ENCODE results near the gene CFAP47. TPM values are rescaled to one million over a fixed set of nuclear protein-coding genes. Genes with fewer than 3 reads are reported as not detected.

Gene CFAP47
- total and polyA plus RNA-seq, 2 of the 13 experiments (the other 11 are each of a cell fraction or from before 2014, with no cell fraction given), result not detected

GRCh38 chrX:36007207-36007606 is 87.7 kb downstream of the CFAP47 start:
- FAIRE-seq (no peak), ATAC-seq (no peak), DNase-seq (ENCODE audit: low spot score) (no peak)
- TF ChIP-seq HMGXB3 (CRISPR knock-in tag; IDR thresholded peaks at IDR 0.05; ENCODE audit: borderline replicate concordance), result no peak
- TF ChIP-seq NAIF1 (CRISPR knock-in tag; IDR thresholded peaks at IDR 0.05; ENCODE audit: borderline replicate concordance), result no peak
- no peak for TF ChIP-seq TCF7L2 (IDR thresholded peaks at IDR 0.05; ENCODE audit: low read depth, low read length)
- TF ChIP-seq ZC3H13 (CRISPR knock-in tag; IDR thresholded peaks at IDR 0.05), result no peak
- no peak for TF ChIP-seq CBFB (CRISPR knock-in tag; IDR thresholded peaks at IDR 0.05)
- no peak for TF ChIP-seq IRF2 (CRISPR knock-in tag; IDR thresholded peaks at IDR 0.05)
- TF ChIP-seq HOXA7 (CRISPR knock-in tag; IDR thresholded peaks at IDR 0.05), result no peak
- TF ChIP-seq SKI (IDR thresholded peaks at IDR 0.05; ENCODE audit: partially characterized antibody), result no peak
- H2AFZ ChIP-seq (ENCODE audit: low read length), result no peak overlapping the region
- in situ Hi-C loops (cut with HindIII; ENCODE audit: extremely low pct_ligation_motif_present, low pct_unique_long_range_greater_than_20kb), result no loop called here
- intact Hi-C loops (cut with micrococcal nuclease; ENCODE audit: unreplicated experiment), result no loop called here
- H3K27ac ChIP-seq (ENCODE audit: extremely low read length, insufficient read depth, low read length), result no peak overlapping the region
- no peak overlapping the region for H3K4me2 ChIP-seq (ENCODE audit: low read depth, low read length)
- POLR2A ChIA-PET, result no interaction called here
- H3K4me1 ChIP-seq (ENCODE audit: insufficient read depth, low read length), result no peaks in the 10 kb centered on the region
- no peaks in the 10 kb centered on the region for H3K9me3 ChIP-seq (ENCODE audit: low read length)
- H3K79me2 ChIP-seq (ENCODE audit: insufficient read depth, low read length), result no peaks in the 10 kb centered on the region
- WGBS (ENCODE audit: low lambda C conversion rate), result 0% methylated on average over 5 of the region's 5 CpGs
- CTCF ChIA-PET (ENCODE audit: low intra/inter-chr PET ratio, low total read pairs), result no interaction called here
- no peak overlapping the region for H3K9ac ChIP-seq (ENCODE audit: insufficient read depth, low read depth, low read length)
- no peaks in the 10 kb centered on the region for H3K36me3 ChIP-seq (replicated peaks in 1 of 2; ENCODE audit: control insufficient read depth in 1 of 2, insufficient read depth in 2 of 2, low read length in 2 of 2)
- no peaks in the 10 kb centered on the region for H4K20me1 ChIP-seq (ENCODE audit: insufficient read depth, low read length)
- no TSS peak for BruUV-seq (replicated peaks)
- no peaks in the 10 kb centered on the region for H3K27me3 ChIP-seq (ENCODE audit: control insufficient read depth in 1 of 2, insufficient read depth in 2 of 2, low read length in 2 of 2)
- no peak overlapping the region for H3K4me3 ChIP-seq (replicated peaks in 1 of 3; ENCODE audit: insufficient read depth in 1 of 3, low read depth in 2 of 3, low read length in 3 of 3)

Data from HepG2 (cell line).